Measurements from ENCODE around the gene VASH1. TPM values are rescaled to one million over a fixed set of nuclear protein-coding genes. Genes with fewer than 3 reads are reported as not detected.

VASH1 gene
- total RNA-seq, 2 experiments from 2014 or later = 7.3 to 9.2 TPM

DNA sequence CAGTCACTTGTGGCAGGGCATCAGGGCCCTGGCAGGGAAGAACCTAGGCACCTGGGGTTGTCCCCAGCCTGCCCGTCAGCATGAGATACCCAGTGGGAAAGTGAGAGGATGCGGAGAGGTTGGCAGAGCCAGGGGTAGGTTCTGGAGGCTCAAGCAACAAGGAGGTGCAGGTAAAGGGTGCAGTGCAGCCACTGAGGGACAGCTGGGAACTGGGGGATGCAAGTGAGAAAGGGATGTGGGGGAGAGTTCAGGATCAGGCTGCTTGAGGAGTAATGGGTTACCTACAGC lies 18.7 kb downstream of the VASH1 start:
- Mint-ChIP-seq H3K27ac (no peak overlapping the region), H3K4me3 (no peak overlapping the region), H3K4me1 (ENCODE audit: low read depth) (peaks cover 22% of the 10 kb centered on the region), H3K27me3 (no peaks in the 10 kb centered on the region), H3K36me3 (ENCODE audit: low read depth) (peaks cover 33% of the 10 kb centered on the region), H3K9me3 (no peaks in the 10 kb centered on the region)
- Histone ChIP-seq H3K9me3 (ENCODE audit: control insufficient read depth in 1 of 2, insufficient read depth in 1 of 2, low read length in 2 of 2) (no peaks in the 10 kb centered on the region), H3K36me3 (ENCODE audit: insufficient read depth, low read length) (peaks cover 27% of the 10 kb centered on the region), H3K27ac (ENCODE audit: low read depth in 1 of 2, low read length in 2 of 2) (no peak overlapping the region), H3K4me3 (ENCODE audit: low read length) (no peak overlapping the region), H3K27me3 (ENCODE audit: control insufficient read depth in 1 of 2, insufficient read depth in 2 of 2, low read length in 2 of 2) (no peaks in the 10 kb centered on the region), H3K4me1 (ENCODE audit: insufficient read depth, low read length) (peaks cover 39% of the 10 kb centered on the region)
- ChIA-PET CTCF (no interaction called here), POLR2A (interaction anchor here (1.5 kb wide), 1 partner anchor 10 kb away, joined by 4 read pairs; no protein-coding TSS in a partner anchor)
- intact Hi-C loops (cut with DNase I, micrococcal nuclease) = no loop called here
- ATAC-seq (ENCODE audit: poor library complexity) (no peak), DNase-seq (no peak)
- TF ChIP-seq, protein P1, sequence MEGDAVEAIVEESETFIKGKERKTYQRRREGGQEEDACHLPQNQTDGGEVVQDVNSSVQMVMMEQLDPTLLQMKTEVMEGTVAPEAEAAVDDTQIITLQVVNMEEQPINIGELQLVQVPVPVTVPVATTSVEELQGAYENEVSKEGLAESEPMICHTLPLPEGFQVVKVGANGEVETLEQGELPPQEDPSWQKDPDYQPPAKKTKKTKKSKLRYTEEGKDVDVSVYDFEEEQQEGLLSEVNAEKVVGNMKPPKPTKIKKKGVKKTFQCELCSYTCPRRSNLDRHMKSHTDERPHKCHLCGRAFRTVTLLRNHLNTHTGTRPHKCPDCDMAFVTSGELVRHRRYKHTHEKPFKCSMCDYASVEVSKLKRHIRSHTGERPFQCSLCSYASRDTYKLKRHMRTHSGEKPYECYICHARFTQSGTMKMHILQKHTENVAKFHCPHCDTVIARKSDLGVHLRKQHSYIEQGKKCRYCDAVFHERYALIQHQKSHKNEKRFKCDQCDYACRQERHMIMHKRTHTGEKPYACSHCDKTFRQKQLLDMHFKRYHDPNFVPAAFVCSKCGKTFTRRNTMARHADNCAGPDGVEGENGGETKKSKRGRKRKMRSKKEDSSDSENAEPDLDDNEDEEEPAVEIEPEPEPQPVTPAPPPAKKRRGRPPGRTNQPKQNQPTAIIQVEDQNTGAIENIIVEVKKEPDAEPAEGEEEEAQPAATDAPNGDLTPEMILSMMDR (IDR thresholded peaks at IDR 0.05) = no peak

DNA sequence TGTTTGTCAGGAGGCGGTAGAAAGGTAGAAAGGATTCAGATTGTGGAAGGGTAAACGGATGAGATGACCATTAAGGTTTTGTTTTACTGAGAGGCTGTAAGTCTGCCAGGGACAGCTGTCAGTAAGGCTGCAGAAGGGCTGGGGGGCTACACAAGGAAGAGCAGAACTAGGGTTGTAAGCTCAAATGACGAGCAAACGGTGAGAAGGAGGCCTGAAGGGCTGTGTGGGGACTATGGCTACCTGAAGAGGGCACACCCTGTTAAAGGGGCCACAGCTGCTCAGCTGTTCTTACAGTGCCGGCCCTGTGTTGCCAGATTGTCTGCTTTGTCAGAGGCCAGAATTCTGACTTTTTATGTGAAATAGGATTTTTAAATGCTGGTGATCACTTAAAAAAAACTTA lies 19.1 kb downstream of the VASH1 start:
- Mint-ChIP-seq H3K27me3 (no peaks in the 10 kb centered on the region), H3K36me3 (ENCODE audit: low read depth) (peaks cover 35% of the 10 kb centered on the region), H3K4me3 (no peak overlapping the region), H3K9me3 (no peaks in the 10 kb centered on the region), H3K4me1 (ENCODE audit: low read depth) (peaks cover 23% of the 10 kb centered on the region), H3K27ac (no peak overlapping the region)
- H3K27ac ChIP-seq (ENCODE audit: low read depth in 1 of 2, low read length in 2 of 2) = no peak overlapping the region
- H3K27me3 ChIP-seq (ENCODE audit: control insufficient read depth in 1 of 2, insufficient read depth in 2 of 2, low read length in 2 of 2) = no peaks in the 10 kb centered on the region
- TF ChIP-seq, protein P1 (IDR thresholded peaks at IDR 0.05) = no peak
- intact Hi-C loops (cut with DNase I, micrococcal nuclease) = no loop called here
- CTCF ChIA-PET = no interaction called here
- H3K36me3 ChIP-seq (ENCODE audit: insufficient read depth, low read length) = peaks cover 27% of the 10 kb centered on the region
- POLR2A ChIA-PET = interaction anchor here (1.5 kb wide), 1 partner anchor 10 kb away, joined by 4 read pairs; no protein-coding TSS in a partner anchor
- DNase-seq (no peak), ATAC-seq (ENCODE audit: poor library complexity) (no peak)
- no peaks in the 10 kb centered on the region for H3K9me3 ChIP-seq (ENCODE audit: control insufficient read depth in 1 of 2, insufficient read depth in 1 of 2, low read length in 2 of 2)
- peaks cover 39% of the 10 kb centered on the region for H3K4me1 ChIP-seq (ENCODE audit: insufficient read depth, low read length)
- no peak overlapping the region for H3K4me3 ChIP-seq (ENCODE audit: low read length)

GRCh38 chr14:76780875-76781647 lies 19.8 kb downstream of the VASH1 start:
- no peaks in the 10 kb centered on the region for H3K9me3 ChIP-seq (ENCODE audit: control insufficient read depth in 1 of 2, insufficient read depth in 1 of 2, low read length in 2 of 2)
- peaks cover 41% of the 10 kb centered on the region for H3K36me3 Mint-ChIP-seq (ENCODE audit: low read depth)
- no peak overlapping the region for H3K4me3 Mint-ChIP-seq
- intact Hi-C loops (cut with DNase I, micrococcal nuclease) = no loop called here
- DNase-seq (no peak), ATAC-seq (ENCODE audit: poor library complexity) (no peak)
- H3K4me1 Mint-ChIP-seq (ENCODE audit: low read depth) = peaks cover 23% of the 10 kb centered on the region
- no peak overlapping the region for H3K4me3 ChIP-seq (ENCODE audit: low read length)
- TF ChIP-seq, protein P1 (IDR thresholded peaks at IDR 0.05) = no peak
- no peaks in the 10 kb centered on the region for H3K27me3 ChIP-seq (ENCODE audit: control insufficient read depth in 1 of 2, insufficient read depth in 2 of 2, low read length in 2 of 2)
- peaks cover 39% of the 10 kb centered on the region for H3K4me1 ChIP-seq (ENCODE audit: insufficient read depth, low read length)
- ChIA-PET CTCF (no interaction called here), POLR2A (no interaction called here)
- no peak overlapping the region for H3K27ac ChIP-seq (ENCODE audit: low read depth in 1 of 2, low read length in 2 of 2)
- no peaks in the 10 kb centered on the region for H3K27me3 Mint-ChIP-seq
- no peaks in the 10 kb centered on the region for H3K9me3 Mint-ChIP-seq
- H3K27ac Mint-ChIP-seq = no peak overlapping the region
- peaks cover 27% of the 10 kb centered on the region for H3K36me3 ChIP-seq (ENCODE audit: insufficient read depth, low read length)

Measured in CD4-positive, alpha-beta T cell (primary cell).